H1 (cell line): ENCODE measurements around the gene VSX2. TPM values are rescaled to one million over a fixed set of nuclear protein-coding genes. Genes with fewer than 3 reads are reported as not detected.

Experiments
- CTCF ChIA-PET: fragments of 300-600 bp; sonication (Branson Sonifier 250); formaldehyde crosslinking; loops from one replicate; lab custom pipeline; 2021; ENCODE audit not compliant: partially characterized antibody; lab: Charles Lee
- POLR2A ChIA-PET: fragments of 300-600 bp; sonication (Branson Sonifier 250); formaldehyde crosslinking; loops from one replicate; lab custom pipeline; 2021; ENCODE audit warnings: inconsistent platforms; ENCODE audit not compliant: partially characterized antibody; lab: Charles Lee
- DNase-seq, 2 experiments: peaks; one replicate each; pipeline versions ENCODE4 v3.0.0 to v3.0.0-alpha.2; 2010 to 2022; ENCODE audit warnings: low spot score in 2 of 2, low read depth in 1 of 2, mixed read lengths in 1 of 2
- FAIRE-seq: peaks from 2 replicates; lab custom pipeline; 2011; peaks lifted over from hg19 to GRCh38; lab: Jason Lieb, UNC
- H2AFZ ChIP-seq: 2 replicates; pipeline ENCODE4 v1.8.1; 2012; ENCODE audit warnings: low read length, inconsistent platforms
- H2AK5ac ChIP-seq: 2 replicates; pipeline ENCODE4 v1.6.1; 2013; ENCODE audit warnings: low read depth, low read length
- H2BK120ac ChIP-seq: replicated peaks from 2 replicates; pipeline ENCODE3; 2013; ENCODE audit warnings: low read depth, low read length, inconsistent platforms
- H2BK12ac ChIP-seq: 2 replicates; pipeline ENCODE4 v1.6.1; 2013; ENCODE audit warnings: low read depth, low read length
- H2BK15ac ChIP-seq: 2 replicates; pipeline ENCODE4 v1.6.1; 2013; ENCODE audit warnings: low read length
- H2BK20ac ChIP-seq: 2 replicates; pipeline ENCODE4 v1.6.1; 2013; ENCODE audit warnings: low read length
- H2BK5ac ChIP-seq: 2 replicates; pipeline ENCODE4 v1.6.1; 2013; ENCODE audit warnings: low read depth, low read length
- H3K14ac ChIP-seq: 2 replicates; pipeline ENCODE4 v1.6.1; 2013; ENCODE audit warnings: inconsistent platforms; ENCODE audit not compliant: insufficient read length
- H3K18ac ChIP-seq: 2 replicates; pipeline ENCODE4 v1.6.1; 2013; ENCODE audit warnings: low read length; ENCODE audit errors: extremely low read depth
- H3K23ac ChIP-seq: 2 replicates; pipeline ENCODE4 v1.6.1; 2013; ENCODE audit warnings: inconsistent platforms; ENCODE audit not compliant: insufficient read length
- H3K23me2 ChIP-seq: 2 replicates; pipeline ENCODE4 v1.6.1; 2013; ENCODE audit warnings: low read depth, low read length
- H3K27ac ChIP-seq: 2 replicates; pipeline ENCODE4 v1.6.1; 2011; ENCODE audit warnings: low read depth, low read length, inconsistent platforms
- H3K27me3 ChIP-seq, 4 experiments: replicated peaks in 1 of 4; 1 replicate in 1 of 4; 2 replicates in 3 of 4; pipeline versions ENCODE4 v1.6.1 to v1.8.1; 2011 to 2013; ENCODE audit warnings: low read length in 3 of 4, mild to moderate bottlenecking in 3 of 4, inconsistent platforms in 2 of 4, mixed read lengths in 2 of 4, moderate library complexity in 1 of 4; ENCODE audit not compliant: control insufficient read depth in 3 of 4, insufficient read depth in 3 of 4; ENCODE audit errors: extremely low read depth in 1 of 4
- H3K36me3 ChIP-seq, 4 experiments: 2 replicates each; pipeline versions ENCODE4 v1.6.1 to v1.8.1; 2011 to 2013; ENCODE audit warnings: mild to moderate bottlenecking in 4 of 4, low read length in 3 of 4, moderate library complexity in 2 of 4, control low read depth in 1 of 4, inconsistent platforms in 1 of 4; ENCODE audit not compliant: insufficient read depth in 4 of 4, control insufficient read depth in 2 of 4
- H3K4ac ChIP-seq: replicated peaks from 2 replicates; pipeline ENCODE3; 2013; ENCODE audit warnings: low read length, low read depth, mixed read lengths, inconsistent platforms; ENCODE audit not compliant: insufficient read length
- H3K4me1 ChIP-seq, 4 experiments: replicated peaks in 1 of 4; 1 replicate in 1 of 4; 2 replicates in 3 of 4; pipeline versions ENCODE4 v1.6.1 to v1.8.1; 2011 to 2013; ENCODE audit warnings: low read length in 3 of 4, inconsistent platforms in 2 of 4, mixed read lengths in 1 of 4; ENCODE audit not compliant: insufficient read depth in 4 of 4, control insufficient read depth in 3 of 4
- H3K4me2 ChIP-seq, 2 experiments: 2 replicates each; pipeline versions ENCODE4 v1.6.1 to v1.8.1; 2011 to 2013; ENCODE audit warnings: low read depth in 2 of 2, low read length in 2 of 2, control low read depth in 1 of 2, inconsistent platforms in 1 of 2, mild to moderate bottlenecking in 1 of 2; ENCODE audit not compliant: insufficient read depth in 1 of 2
- H3K4me3 ChIP-seq, 4 experiments: fragments of 200-600, 300-600 bp in 1 of 4; sonication (generic), shearing (Covaris generic), sonication (Bioruptor Twin) in 1 of 4; 2 replicates each; pipeline versions ENCODE4 v1.5.1 to v1.8.1; 2011 to 2016; ENCODE audit warnings: low read length in 4 of 4, low read depth in 3 of 4, control low read depth in 2 of 4, inconsistent platforms in 2 of 4, mild to moderate bottlenecking in 2 of 4, mixed read lengths in 1 of 4, moderate library complexity in 1 of 4; ENCODE audit not compliant: insufficient read depth in 2 of 4; ENCODE audit errors: extremely low read depth in 1 of 4
- H3K56ac ChIP-seq: replicated peaks from 2 replicates; pipeline ENCODE3; 2013; ENCODE audit warnings: low read depth, mild to moderate bottlenecking, mixed read lengths, low read length, inconsistent platforms; ENCODE audit not compliant: insufficient read length
- H3K79me1 ChIP-seq: 2 replicates; pipeline ENCODE4 v1.6.1; 2013; ENCODE audit warnings: low read depth, low read length, control low read depth
- H3K79me2 ChIP-seq, 2 experiments: 2 replicates each; pipeline versions ENCODE4 v1.6.1 to v1.8.1; 2012 to 2013; ENCODE audit warnings: low read length in 2 of 2, mild to moderate bottlenecking in 2 of 2, inconsistent platforms in 1 of 2; ENCODE audit not compliant: insufficient read depth in 2 of 2, control insufficient read depth in 1 of 2
- H3K9ac ChIP-seq, 4 experiments: replicated peaks in 1 of 4; 1 replicate in 1 of 4; 2 replicates in 3 of 4; pipeline versions ENCODE4 v1.6.1 to v1.8.1; 2011 to 2013; ENCODE audit warnings: low read depth in 3 of 4, low read length in 3 of 4, control low read depth in 2 of 4, mild to moderate bottlenecking in 2 of 4, moderate library complexity in 2 of 4, inconsistent platforms in 1 of 4; ENCODE audit errors: extremely low read depth in 1 of 4
- H3K9me3 ChIP-seq, 2 experiments: 2 replicates each; pipeline versions ENCODE4 v1.6.1 to v1.8.1; 2012 to 2013; ENCODE audit warnings: mild to moderate bottlenecking in 2 of 2, moderate library complexity in 2 of 2, control low read depth in 1 of 2, inconsistent platforms in 1 of 2, low read depth in 1 of 2, low read length in 1 of 2, mixed read lengths in 1 of 2; ENCODE audit not compliant: insufficient read depth in 2 of 2
- H4K20me1 ChIP-seq, 2 experiments: replicated peaks in 1 of 2; 2 replicates each; pipeline versions ENCODE3 to v1.8.1; 2011 to 2013; ENCODE audit warnings: inconsistent platforms in 2 of 2, low read length in 2 of 2, mild to moderate bottlenecking in 1 of 2; ENCODE audit not compliant: insufficient read depth in 2 of 2, control insufficient read depth in 1 of 2
- H4K5ac ChIP-seq: 2 replicates; pipeline ENCODE4 v1.6.1; 2013; ENCODE audit warnings: low read length, low read depth, mixed read lengths, inconsistent platforms; ENCODE audit not compliant: insufficient read length
- H4K8ac ChIP-seq: 2 replicates; pipeline ENCODE4 v1.8.0; 2013; ENCODE audit warnings: mild to moderate bottlenecking, moderate library complexity, low read length, inconsistent platforms; ENCODE audit not compliant: insufficient read depth; ENCODE audit errors: extremely low read depth
- H4K91ac ChIP-seq: replicated peaks from 2 replicates; pipeline ENCODE3; 2013; ENCODE audit warnings: low read length, mixed read lengths, inconsistent platforms; ENCODE audit not compliant: insufficient read length
- BACH1 ChIP-seq: IDR thresholded peaks from 2 replicates; pipeline ENCODE4 v1.6.1; 2012; ENCODE audit warnings: low read length, improper control_type of control experiment
- BRCA1 ChIP-seq: IDR thresholded peaks from 2 replicates; pipeline ENCODE4 v1.6.1; 2012; ENCODE audit warnings: low read depth, low read length, improper control_type of control experiment
- CREB1 ChIP-seq: IDR thresholded peaks from 2 replicates; pipeline ENCODE4 v1.6.1; 2012; ENCODE audit warnings: inconsistent platforms
- CTCF ChIP-seq, 3 experiments: IDR thresholded peaks; 1 replicate in 2 of 3; 2 replicates in 1 of 3; pipeline versions ENCODE4 v1.5.1 to v1.6.1; 2011; ENCODE audit warnings: low read length in 3 of 3, mild to moderate bottlenecking in 3 of 3, inconsistent platforms in 2 of 3, low read depth in 1 of 3, moderate library complexity in 1 of 3; ENCODE audit not compliant: insufficient read depth in 1 of 3; ENCODE audit errors: control extremely low read depth in 1 of 3
- KDM5A ChIP-seq: fragments of 200-600 bp; IDR thresholded peaks from 2 replicates; pipeline ENCODE4 v1.7.1; 2012; ENCODE audit warnings: mild to moderate bottlenecking, low read length, inconsistent platforms, mixed read lengths
- SP1 ChIP-seq: IDR thresholded peaks from 2 replicates; pipeline ENCODE4 v1.6.1; 2011; ENCODE audit warnings: low read depth, low read length
- SP4 ChIP-seq: IDR thresholded peaks from 2 replicates; pipeline ENCODE4 v1.6.1; 2012; ENCODE audit warnings: low read length, inconsistent platforms
- WGBS, 2 experiments: shearing (Covaris generic) in 1 of 2; methylation state at CpG; one replicate each; pipeline versions ENCODE4 v1.1.6 to v1.1.7; 2013 to 2015; ENCODE audit warnings: low lambda C conversion rate in 2 of 2, mixed read lengths in 2 of 2, inconsistent platforms in 1 of 2, low coverage in 1 of 2, missing lambda C conversion rate in 1 of 2; ENCODE audit not compliant: insufficient replicate concordance in 2 of 2, insufficient coverage in 1 of 2, insufficient read length in 1 of 2; ENCODE audit errors: extremely low coverage in 1 of 2, missing lambda C conversion rate in 1 of 2; 5-methylcytosine and 5-hydroxymethylcytosine counted together
- polyA plus RNA-seq, 7 experiments: library from polyadenylated mRNA; depleted of rRNA in 3 of 7; stranded (reverse) in 5 of 7; unstranded in 2 of 7; fragments of >200 nt in 5 of 7; fragments of 200-250 nt in 2 of 7; gene quantifications; 1 replicate in 5 of 7; 2 replicates in 1 of 7; 4 replicates in 1 of 7; pipeline versions ENCODE4 v1.2.1 to v1.2.3, GENCODE V29; 2011 to 2013; ENCODE audit warnings: missing spikeins in 2 of 7, mixed read lengths in 2 of 7
- total RNA-seq: library from RNA; stranded (reverse); fragmentation: NEBNext Ultra II Directional; extraction: Animal tissue kit (Norgen Biotek cat#: 25700); gene quantifications from 2 replicates; pipeline ENCODE4 v1.2.1, GENCODE V29; 2021
- TF ChIP-seq, protein P1 (sequence below): IDR thresholded peaks from 2 replicates; pipeline ENCODE4 v1.6.1; 2012; ENCODE audit warnings: inconsistent platforms

The VSX2 gene
- total and polyA plus RNA-seq, 2 of the 8 experiments (the other 6 are each of a cell fraction or from before 2014, with no cell fraction given), result 0.08 to 0.22 TPM

DNA sequence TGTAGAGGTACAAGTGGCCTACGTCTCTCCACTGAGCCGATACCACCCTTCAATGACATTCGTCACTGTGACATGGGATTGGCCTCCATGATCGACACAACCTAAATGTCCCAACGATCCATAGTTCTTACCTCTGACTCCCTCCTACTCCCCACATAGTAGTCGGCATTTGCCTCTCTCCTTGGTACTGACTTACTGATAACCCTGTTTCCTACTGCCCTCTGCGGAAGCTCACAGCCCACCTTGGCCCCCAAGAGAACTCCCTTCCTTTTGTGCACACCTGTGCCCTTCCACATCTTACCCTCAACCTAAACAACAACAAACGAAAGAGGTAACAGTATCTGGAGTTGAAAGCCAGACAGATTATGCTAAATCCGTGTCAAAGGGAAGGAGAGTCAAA is 23.9 kb downstream of the VSX2 start:
- Histone ChIP-seq H3K27me3 (peaks cover 3 to 14% (median 13%) of the 10 kb centered on the region in 4 experiments), H2AFZ (no peak overlapping the region), H3K18ac (no peak overlapping the region), H4K91ac (no peak overlapping the region), H3K79me2 (no peaks in the 10 kb centered on the region), H3K9ac (no peak overlapping the region), H3K14ac (no peak overlapping the region), H3K56ac (no peak overlapping the region), H3K27ac (no peak overlapping the region), H3K9me3 (no peaks in the 10 kb centered on the region), H2AK5ac (no peak overlapping the region), H4K5ac (no peak overlapping the region), H3K36me3 (no peaks in the 10 kb centered on the region), H2BK12ac (no peak overlapping the region), H4K8ac (no peak overlapping the region), H3K4me3 (no peak overlapping the region), H3K4ac (no peak overlapping the region), H2BK5ac (no peak overlapping the region), H3K79me1 (no peaks in the 10 kb centered on the region), H3K4me2 (no peak overlapping the region), H2BK20ac (no peak overlapping the region), H3K23ac (no peak overlapping the region), H2BK15ac (no peak overlapping the region), H2BK120ac (no peak overlapping the region), H3K4me1 (peaks cover 0 to 3% (median 1%) of the 10 kb centered on the region in 4 experiments; a peak in 3 of 7 replicates), H3K23me2 (peaks cover 4% of the 10 kb centered on the region; the same call in 1 of the 2 replicates), H4K20me1 (no peaks in the 10 kb centered on the region)
- TF ChIP-seq BRCA1, result no peak
- TF ChIP-seq SP1, result no peak
- no peak for TF ChIP-seq KDM5A
- no peak for TF ChIP-seq BACH1
- no peak for TF ChIP-seq CTCF (IDR thresholded peaks at IDR 0.05; ENCODE audit: control extremely low read depth in 1 of 3, insufficient read depth in 1 of 3, low read depth in 1 of 3, low read length in 3 of 3)
- TF ChIP-seq CREB1, result no peak
- TF ChIP-seq, protein P1, sequence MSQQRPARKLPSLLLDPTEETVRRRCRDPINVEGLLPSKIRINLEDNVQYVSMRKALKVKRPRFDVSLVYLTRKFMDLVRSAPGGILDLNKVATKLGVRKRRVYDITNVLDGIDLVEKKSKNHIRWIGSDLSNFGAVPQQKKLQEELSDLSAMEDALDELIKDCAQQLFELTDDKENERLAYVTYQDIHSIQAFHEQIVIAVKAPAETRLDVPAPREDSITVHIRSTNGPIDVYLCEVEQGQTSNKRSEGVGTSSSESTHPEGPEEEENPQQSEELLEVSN, result no peak
- no peak for TF ChIP-seq SP4
- 85% methylated on average over 9 of the region's 9 CpGs; no CpG with 5 or more reads in 1 of the 2 experiments for WGBS, 2 experiments
- ChIA-PET CTCF (interaction anchor here (0.6 to 1.6 kb wide), 8 partner anchors 12 to 1228 kb away, joined by 3 to 9 read pairs (median 4); no protein-coding TSS in a partner anchor), POLR2A (interaction anchor here (2.0 kb wide), 1 partner anchor 18 kb away, joined by 6 read pairs; no protein-coding TSS in a partner anchor)
- DNase-seq (no peak), FAIRE-seq (no peak)
